IPS DF 4.7 (cell line): ENCODE results near the gene ATG13.
"Not testable (repeated sequence)": the region's sequence is repeated elsewhere in the genome, so short reads cannot be mapped to it uniquely, and the experiment has no call there.

Experiments
- DNase-seq: peaks from one replicate; pipeline ENCODE4 v3.0.0-alpha.2; 2013; ENCODE audit warnings: low spot score; ENCODE audit errors: extremely low read depth

ATG13 gene

GRCh38 chr11:46642627-46643335 lies 25.4 kb downstream of the ATG13 start:
- DNase-seq: no peak

GRCh38 chr11:46643531-46643930 lies 26.2 kb downstream of the ATG13 start:
- DNase-seq: no peak

- no peak for DNase-seq
These were observed 26.6 kb downstream of the ATG13 start for GRCh38 chr11:46643986-46644385.

GRCh38 chr11:46649180-46649738 lies 31.9 kb downstream of the ATG13 start:
- no peak for DNase-seq

- no peak for DNase-seq
These were observed 38.3 kb downstream of the ATG13 start for GRCh38 chr11:46655631-46656030.

GRCh38 chr11:46657186-46657585 lies 39.8 kb downstream of the ATG13 start:
- DNase-seq: no peak

- DNase-seq: no peak
These were observed 40.9 kb downstream of the ATG13 start for GRCh38 chr11:46658259-46658658.

GRCh38 chr11:46659908-46660307 lies 42.6 kb downstream of the ATG13 start:
- no peak for DNase-seq

GRCh38 chr11:46661836-46662235 lies 44.5 kb downstream of the ATG13 start:
- no peak for DNase-seq

GRCh38 chr11:46662366-46662765 lies 45.0 kb downstream of the ATG13 start:
- no peak for DNase-seq

- DNase-seq: no peak
These were observed 46.1 kb downstream of the ATG13 start for GRCh38 chr11:46663277-46663940.

- no peak for DNase-seq
These were observed 47.3 kb downstream of the ATG13 start for GRCh38 chr11:46664612-46665011.

- DNase-seq: no peak
These were observed 48.0 kb downstream of the ATG13 start for GRCh38 chr11:46665356-46665755.

- DNase-seq: no peak
These were observed 49.2 kb downstream of the ATG13 start for GRCh38 chr11:46666516-46666915.

GRCh38 chr11:46667043-46667481 lies 49.7 kb downstream of the ATG13 start:
- no peak for DNase-seq

- no peak for DNase-seq
These were observed 51.2 kb downstream of the ATG13 start for GRCh38 chr11:46668480-46669085.

GRCh38 chr11:46669711-46670139 lies 52.4 kb downstream of the ATG13 start:
- DNase-seq: no peak

GRCh38 chr11:46670521-46670920 lies 53.2 kb downstream of the ATG13 start:
- not testable (repeated sequence) for DNase-seq

- no peak for DNase-seq
These were observed 54.6 kb downstream of the ATG13 start for GRCh38 chr11:46671958-46672315.

- no peak for DNase-seq
These were observed 55.1 kb downstream of the ATG13 start for GRCh38 chr11:46672381-46672839.

GRCh38 chr11:46673713-46674462 lies 56.5 kb downstream of the ATG13 start:
- DNase-seq: no peak
